ENCODE data around the gene CLRN3.

CLRN3 gene

DNA sequence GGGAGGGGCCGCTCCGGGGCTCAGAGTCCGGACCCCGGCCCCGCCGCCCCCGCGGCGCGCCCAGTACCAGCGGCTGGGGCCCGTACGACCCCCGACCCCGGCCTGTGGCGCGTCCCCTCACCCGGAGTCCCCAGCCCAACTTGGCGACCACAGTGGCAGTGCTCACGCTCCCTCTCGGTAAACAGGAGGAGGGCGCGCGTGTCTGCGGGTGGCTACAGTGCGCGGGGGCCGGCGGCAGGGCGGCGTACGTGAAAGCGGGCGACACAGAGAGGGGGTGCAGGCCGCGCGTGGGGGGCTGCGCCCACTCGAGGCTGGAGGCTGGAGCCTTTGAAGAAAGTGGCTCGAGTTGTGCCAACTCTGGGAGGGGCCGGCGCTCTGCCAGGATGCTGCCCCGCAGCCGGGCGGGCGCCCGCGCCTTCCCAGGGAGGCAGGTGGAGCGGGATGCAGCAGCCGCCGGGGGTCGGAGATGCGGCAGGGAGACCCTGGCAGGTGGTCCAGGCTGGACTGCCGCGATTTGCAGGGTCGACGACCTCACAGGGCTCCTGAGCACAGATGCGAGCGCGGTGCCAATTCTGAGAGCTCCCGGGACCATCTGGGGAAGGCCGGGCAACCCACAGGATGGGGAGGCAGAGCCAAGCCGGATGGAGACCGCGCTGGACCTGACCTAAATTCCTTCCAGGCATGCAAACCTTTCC, 14.8 kb upstream of the CLRN3 start:
- CTCF ChIA-PET, result interaction anchor here (0.5 to 5.5 kb wide), 25 partner anchors 12 to 1514 kb away, joined by 3 to 144 read pairs (median 5); no protein-coding TSS in a partner anchor
- peak overlapping the region; percentile 74 for H3K27ac ChIP-seq
- POLR2A ChIA-PET (ENCODE audit: low non-redundant PET), result interaction anchor here (0.9 kb wide), 1 partner anchor 141 kb away, joined by 3 read pairs; no protein-coding TSS in a partner anchor
- TF ChIP-seq, protein P1, sequence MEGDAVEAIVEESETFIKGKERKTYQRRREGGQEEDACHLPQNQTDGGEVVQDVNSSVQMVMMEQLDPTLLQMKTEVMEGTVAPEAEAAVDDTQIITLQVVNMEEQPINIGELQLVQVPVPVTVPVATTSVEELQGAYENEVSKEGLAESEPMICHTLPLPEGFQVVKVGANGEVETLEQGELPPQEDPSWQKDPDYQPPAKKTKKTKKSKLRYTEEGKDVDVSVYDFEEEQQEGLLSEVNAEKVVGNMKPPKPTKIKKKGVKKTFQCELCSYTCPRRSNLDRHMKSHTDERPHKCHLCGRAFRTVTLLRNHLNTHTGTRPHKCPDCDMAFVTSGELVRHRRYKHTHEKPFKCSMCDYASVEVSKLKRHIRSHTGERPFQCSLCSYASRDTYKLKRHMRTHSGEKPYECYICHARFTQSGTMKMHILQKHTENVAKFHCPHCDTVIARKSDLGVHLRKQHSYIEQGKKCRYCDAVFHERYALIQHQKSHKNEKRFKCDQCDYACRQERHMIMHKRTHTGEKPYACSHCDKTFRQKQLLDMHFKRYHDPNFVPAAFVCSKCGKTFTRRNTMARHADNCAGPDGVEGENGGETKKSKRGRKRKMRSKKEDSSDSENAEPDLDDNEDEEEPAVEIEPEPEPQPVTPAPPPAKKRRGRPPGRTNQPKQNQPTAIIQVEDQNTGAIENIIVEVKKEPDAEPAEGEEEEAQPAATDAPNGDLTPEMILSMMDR (conservative IDR thresholded peaks at IDR 0.05; ENCODE audit: low read depth), result no peak
- peak; percentile 15 for DNase-seq (ENCODE audit: low spot score)

DNA sequence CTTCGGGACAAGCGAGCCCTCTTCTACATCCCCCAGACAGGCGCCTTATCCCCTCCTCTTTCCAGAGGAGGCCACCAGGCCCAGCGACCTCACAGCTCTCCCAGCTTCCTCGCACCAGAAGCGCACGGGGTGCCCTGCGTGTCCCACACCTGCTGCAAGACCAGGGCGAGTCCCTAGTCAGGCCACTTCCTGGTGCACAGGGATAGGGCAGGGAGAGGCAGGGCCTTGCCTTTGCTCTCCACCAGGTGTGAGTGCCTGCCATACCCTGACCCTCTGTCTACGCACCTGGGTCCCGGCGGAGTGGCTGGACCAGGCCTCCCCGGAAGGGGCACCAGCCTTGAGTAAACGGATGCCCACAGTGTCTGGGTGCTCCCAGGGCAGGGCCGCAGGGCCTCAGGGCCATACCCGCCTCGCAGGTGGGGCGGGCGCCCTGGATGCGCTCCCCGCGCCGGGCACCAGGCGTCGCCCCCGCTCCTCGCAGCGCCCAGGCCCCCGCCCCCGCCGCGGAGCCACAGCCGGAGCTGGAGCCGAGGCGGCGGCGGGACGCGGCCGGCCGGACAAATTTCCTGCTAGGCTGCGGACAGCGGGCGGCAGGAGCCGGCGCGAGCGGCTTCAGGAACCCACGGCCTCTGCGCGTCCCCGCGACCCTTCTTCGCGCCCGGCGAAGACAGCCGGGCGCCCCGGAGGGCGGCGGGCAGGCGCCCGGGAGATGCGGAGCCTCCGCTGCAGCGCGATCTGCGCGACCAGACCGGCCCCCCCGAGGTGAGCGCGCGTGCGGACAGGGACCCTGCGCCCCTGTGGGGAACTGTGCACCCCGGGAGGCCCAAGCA, 14.0 kb upstream of the CLRN3 start, which contains the start of gene PTPRE:
Gene PTPRE, plus strand, starts transcription at position 556 of the 830 bp plus-strand sequence. CDS start 133,779 bp downstream, outside the sequence.
- H3K27ac ChIP-seq, result peak within 1 kb of the TSS; percentile 74
- DNase-seq (ENCODE audit: low spot score), result peak; percentile 89
- CTCF ChIA-PET, result interaction anchor here (0.5 to 5.5 kb wide), 26 partner anchors 12 to 1513 kb away, joined by 3 to 144 read pairs (median 4); no protein-coding TSS in a partner anchor
- TF ChIP-seq, protein P1 (conservative IDR thresholded peaks at IDR 0.05; ENCODE audit: low read depth), result peak; percentile 98
- POLR2A ChIA-PET (ENCODE audit: low non-redundant PET), result interaction anchor here (0.9 kb wide), 1 partner anchor 142 kb away, joined by 3 read pairs; no protein-coding TSS in a partner anchor

DNA sequence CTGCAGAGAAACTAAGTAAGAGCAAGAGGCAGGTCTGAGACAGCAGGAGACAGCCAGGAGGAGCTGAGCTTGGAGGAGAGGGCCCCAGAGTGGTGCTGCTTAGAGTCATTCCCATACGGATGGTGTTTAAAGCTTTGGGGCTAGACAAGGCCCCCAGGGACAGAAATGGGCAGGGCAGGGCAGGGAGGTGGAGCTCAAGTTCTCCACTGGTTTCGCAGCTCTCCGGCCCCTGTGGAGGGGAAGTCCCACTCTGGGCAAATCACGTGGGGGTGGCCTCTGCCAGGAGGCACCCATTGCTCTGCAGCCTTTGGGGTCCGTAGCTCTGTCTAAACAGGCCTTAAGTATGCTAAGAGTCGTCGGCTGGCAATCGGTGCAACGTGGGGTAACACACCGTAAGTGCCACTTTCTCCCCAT, 13.1 kb upstream of the CLRN3 start:
- no peak overlapping the region for H3K27ac ChIP-seq
- DNase-seq (ENCODE audit: low spot score), result no peak
- CTCF ChIA-PET, result interaction anchor here (0.5 to 5.5 kb wide), 12 partner anchors 19 to 260 kb away, joined by 3 to 144 read pairs (median 4); no protein-coding TSS in a partner anchor
- POLR2A ChIA-PET (ENCODE audit: low non-redundant PET), result no interaction called here
- TF ChIP-seq, protein P1 (conservative IDR thresholded peaks at IDR 0.05; ENCODE audit: low read depth), result no peak

DNA sequence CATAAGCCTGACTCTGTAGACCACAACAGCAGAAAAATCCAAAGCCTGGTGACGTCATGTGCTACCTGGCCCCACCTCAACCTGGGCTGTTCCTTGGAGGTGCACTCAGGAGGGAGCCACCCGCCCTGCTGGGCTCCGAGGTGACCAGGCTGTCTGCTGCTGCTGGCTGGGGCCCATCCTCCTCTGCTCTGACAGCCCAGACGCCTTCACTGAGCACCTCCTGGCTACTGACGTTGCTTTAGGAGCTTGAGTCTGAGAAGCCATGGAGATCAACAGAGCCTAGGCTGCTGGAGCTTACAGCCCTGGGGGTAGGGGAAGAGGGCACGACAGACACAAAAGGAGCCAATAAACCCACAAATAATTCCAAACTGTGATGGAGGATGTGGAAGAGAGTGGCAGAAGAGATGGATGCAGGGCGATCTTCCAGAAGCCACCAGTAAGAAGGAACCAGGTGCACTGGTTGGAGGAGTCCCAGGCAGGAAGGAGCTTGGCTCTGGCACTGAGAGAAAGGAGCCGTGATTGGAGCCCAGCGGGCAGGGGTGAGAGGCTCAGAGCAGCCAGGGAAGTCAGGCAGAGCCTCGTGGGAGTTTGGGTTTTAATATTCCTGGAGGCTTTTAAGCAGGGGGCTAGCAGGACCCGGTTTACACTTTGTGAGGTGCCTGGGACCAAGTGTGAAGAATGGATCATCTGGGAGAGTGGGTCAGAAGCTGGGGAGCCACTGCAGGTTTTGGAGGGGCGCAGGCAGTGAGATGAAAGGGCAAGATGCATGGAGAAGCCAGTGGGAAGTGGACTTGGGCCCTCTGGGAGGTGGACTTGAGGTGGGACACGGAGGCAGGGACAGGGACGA, 12.5 kb upstream of the CLRN3 start:
- TF ChIP-seq, protein P1 (conservative IDR thresholded peaks at IDR 0.05; ENCODE audit: low read depth), result no peak
- DNase-seq (ENCODE audit: low spot score), result no peak
- ChIA-PET POLR2A (ENCODE audit: low non-redundant PET) (no interaction called here), CTCF (interaction anchor here (0.5 to 5.5 kb wide), 9 partner anchors 20 to 164 kb away, joined by 3 to 144 read pairs (median 4); no protein-coding TSS in a partner anchor)
- H3K27ac ChIP-seq, result no peak overlapping the region

DNA sequence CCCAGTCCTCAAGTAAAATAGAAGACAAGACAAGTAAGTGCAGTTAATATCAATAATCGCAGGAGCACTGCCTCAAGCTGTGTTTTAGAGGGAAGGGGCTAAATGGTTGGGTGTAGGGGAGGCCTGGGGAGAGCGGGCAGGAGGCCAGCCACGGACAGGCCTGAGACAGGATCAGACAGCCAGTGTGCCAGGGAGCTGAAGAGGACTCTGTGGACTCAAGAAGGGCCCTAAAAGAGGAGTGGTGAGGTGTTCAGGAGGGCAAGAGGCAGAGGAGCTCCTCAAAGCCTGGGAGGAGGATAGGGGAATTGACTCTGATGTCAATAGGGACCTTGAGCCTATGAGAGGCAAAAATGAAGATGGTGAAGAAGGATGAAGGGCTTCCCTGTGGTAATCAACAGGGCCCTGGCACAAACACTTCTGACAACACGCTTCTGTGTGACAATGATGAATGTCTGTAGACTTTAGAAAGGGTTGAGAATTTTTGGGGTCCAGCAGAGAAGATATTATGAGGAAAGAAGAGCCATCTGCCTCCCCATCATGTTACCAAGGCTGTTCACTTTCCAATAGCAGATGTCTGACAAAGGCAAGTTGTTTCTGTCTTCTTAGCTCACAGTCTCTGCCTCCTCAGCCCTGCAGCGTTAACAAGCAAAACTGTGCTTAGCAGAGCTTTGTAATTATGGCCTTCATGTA, 11.7 kb upstream of the CLRN3 start:
- TF ChIP-seq, protein P1 (conservative IDR thresholded peaks at IDR 0.05; ENCODE audit: low read depth), result no peak
- CTCF ChIA-PET, result interaction anchor here (0.5 to 5.5 kb wide), 3 partner anchors 105 to 150 kb away, joined by 3 to 144 read pairs (median 4); no protein-coding TSS in a partner anchor
- POLR2A ChIA-PET (ENCODE audit: low non-redundant PET), result no interaction called here
- no peak overlapping the region for H3K27ac ChIP-seq
- no peak for DNase-seq (ENCODE audit: low spot score)

All from RWPE1 (cell line).